ENCODE measurements around the gene NUP133.

DNA sequence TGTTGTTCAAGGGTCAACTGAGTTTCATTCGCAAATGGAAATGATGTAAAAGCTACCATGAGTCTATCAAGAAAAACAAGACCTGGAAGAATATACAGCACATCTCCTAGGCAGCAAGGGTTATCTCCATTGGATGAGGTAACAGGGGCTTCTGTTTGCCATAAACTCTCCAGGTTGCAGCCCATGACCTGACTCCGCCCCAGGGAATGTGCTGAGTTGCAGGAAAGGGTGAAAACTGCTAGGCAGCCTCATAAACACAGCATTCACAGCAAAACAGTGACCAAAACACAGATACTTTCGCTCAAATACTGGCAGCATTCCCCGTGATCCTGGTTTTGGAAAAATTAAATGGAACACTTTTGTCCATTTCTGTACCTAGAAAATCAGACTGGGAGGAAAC lies 54.1 kb downstream of the NUP133 start:
- TF ChIP-seq, protein P1, sequence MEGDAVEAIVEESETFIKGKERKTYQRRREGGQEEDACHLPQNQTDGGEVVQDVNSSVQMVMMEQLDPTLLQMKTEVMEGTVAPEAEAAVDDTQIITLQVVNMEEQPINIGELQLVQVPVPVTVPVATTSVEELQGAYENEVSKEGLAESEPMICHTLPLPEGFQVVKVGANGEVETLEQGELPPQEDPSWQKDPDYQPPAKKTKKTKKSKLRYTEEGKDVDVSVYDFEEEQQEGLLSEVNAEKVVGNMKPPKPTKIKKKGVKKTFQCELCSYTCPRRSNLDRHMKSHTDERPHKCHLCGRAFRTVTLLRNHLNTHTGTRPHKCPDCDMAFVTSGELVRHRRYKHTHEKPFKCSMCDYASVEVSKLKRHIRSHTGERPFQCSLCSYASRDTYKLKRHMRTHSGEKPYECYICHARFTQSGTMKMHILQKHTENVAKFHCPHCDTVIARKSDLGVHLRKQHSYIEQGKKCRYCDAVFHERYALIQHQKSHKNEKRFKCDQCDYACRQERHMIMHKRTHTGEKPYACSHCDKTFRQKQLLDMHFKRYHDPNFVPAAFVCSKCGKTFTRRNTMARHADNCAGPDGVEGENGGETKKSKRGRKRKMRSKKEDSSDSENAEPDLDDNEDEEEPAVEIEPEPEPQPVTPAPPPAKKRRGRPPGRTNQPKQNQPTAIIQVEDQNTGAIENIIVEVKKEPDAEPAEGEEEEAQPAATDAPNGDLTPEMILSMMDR (conservative IDR thresholded peaks at IDR 0.05; ENCODE audit: low read length): no peak
- TF ChIP-seq EZH2phosphoT487 (IDR thresholded peaks at IDR 0.05; ENCODE audit: borderline replicate concordance): no peak
